ENCODE results near the gene KIF26B.

The KIF26B gene

DNA sequence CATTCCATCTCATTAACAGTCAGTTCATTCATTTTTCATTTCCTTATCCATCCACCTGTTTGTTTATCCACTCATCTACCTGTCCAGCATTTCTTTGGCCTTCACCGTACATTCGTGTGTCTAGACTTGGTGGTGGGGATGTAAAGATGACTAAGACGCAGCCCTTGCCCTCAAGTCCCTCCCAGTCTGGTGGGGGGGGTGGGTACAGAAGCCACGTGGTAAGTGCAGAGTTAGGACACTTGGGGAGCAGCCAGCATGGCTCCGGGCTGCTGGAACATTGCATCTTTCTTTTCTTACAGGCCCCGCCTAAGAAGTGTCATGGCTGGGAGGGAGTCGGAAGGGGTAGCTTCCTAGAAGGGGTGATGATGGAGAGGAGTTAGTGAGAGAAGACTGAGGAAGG, 17.2 kb downstream of the KIF26B start:
- no peak for DNase-seq (ENCODE audit: low spot score)

DNA sequence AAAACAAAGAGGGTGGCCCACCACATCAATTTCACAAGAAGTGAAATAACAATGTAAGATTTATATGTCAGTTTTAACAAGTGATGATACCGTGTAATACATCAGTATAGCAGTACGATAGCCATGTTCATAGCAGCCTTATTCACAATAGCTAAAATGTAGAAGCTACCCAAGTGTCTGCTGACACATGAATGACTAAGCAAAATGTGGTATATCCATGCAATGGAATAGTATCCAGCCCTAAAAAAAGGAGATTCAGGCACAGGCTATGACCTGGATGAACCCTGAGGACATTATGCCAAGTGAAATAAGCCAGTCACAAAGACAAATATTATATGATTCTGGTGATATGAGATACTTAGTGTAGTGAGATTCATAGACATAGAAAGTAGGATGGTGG, 18.0 kb downstream of the KIF26B start:
- DNase-seq (ENCODE audit: low spot score), result no peak

DNA sequence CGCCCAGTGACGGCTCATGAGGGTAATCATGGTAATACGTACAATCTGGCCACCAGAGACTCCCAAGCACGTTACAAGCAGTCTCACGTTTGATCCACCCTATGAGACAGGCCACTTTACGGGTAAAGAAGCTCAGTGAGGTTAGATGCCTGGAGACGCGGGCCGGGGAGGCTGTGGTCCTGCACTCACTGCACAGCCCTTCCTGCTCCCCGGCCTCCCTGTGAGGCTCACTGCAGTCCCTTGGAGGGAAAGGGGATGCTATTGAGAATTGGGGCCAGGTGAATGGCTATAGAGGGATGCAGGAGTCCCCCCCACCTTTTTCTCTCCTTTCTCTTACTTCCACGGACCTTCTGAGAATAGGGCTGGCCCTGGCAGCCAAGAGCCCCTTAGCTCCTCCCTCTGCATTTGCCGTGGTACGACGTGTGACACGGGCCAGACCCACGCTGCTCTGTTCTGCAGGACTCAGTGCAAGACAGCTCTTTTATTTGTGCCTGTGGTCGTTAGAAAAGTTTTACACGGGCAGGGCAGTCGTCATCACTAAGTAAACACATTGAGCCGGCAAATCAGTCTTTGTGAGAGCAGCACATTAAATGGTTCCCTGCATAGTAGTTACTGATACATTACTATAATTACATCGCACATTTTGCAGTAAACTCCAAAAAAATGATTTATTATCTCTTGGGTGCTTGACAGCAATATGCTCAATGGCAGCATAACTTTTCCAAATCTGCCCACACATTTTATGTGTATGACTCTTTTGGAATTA, 18.8 kb downstream of the KIF26B start:
- DNase-seq (ENCODE audit: low spot score), result no peak

DNA sequence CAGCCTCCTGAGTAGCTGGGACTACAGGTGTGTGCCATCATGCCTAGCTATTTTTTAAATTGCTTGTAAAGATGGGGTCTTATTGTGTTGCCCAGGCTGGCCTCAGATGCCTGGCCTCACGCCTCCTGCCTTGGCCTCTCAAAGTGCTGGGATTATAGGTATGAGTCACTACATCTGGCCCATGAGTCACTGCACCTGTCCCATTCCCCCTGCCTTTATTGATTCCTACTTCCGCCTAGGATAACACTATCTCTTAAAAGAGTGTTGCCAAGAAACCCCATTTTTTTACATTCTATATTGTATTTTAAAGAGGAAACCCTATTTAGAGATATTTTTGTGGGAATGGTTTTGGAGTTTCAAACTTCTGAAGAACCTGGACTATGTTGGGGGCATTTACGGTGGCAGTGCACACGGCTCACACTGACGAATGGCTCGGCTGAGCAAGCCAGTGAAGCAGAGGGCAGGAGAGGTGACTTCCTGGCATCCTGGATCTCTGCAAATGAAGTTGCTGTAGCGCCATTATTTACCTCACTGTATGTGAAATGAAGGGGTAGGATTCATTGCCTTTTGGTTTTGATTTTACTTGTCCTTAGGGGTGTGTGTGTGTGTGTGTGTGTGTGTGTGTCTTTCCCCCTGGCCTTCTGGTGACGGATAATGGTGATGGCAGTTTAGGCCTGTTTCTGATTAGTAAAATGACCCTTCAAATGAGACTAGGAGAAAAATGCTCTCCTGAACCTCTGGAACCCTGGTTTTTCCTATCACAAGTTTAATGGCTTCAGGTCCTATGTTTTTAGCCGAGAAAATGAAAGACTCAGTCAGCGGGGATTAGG, 22.5 kb downstream of the KIF26B start:
- DNase-seq (ENCODE audit: low spot score), result no peak

DNA sequence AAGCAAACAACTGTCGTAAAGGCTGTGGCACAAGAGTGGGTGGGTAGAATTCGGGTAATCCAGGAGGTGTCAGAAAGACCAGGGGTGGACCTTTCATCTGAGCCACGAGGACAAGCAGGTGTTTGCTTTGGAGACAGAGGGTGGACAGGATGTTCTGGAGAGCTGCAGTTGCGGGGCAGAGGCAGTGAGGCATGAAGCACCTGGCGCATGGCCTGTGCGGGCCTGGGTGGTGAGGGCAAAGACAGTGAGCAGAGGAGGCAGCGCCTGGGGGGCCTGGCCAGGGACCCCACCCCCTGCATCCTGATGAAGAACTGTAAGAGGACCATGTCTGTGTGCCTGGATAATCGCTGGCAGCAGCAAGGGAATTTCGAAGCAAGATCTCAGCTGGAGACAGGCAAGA, 24.9 kb downstream of the KIF26B start:
- peak; percentile 41 for DNase-seq (ENCODE audit: low spot score)

DNA sequence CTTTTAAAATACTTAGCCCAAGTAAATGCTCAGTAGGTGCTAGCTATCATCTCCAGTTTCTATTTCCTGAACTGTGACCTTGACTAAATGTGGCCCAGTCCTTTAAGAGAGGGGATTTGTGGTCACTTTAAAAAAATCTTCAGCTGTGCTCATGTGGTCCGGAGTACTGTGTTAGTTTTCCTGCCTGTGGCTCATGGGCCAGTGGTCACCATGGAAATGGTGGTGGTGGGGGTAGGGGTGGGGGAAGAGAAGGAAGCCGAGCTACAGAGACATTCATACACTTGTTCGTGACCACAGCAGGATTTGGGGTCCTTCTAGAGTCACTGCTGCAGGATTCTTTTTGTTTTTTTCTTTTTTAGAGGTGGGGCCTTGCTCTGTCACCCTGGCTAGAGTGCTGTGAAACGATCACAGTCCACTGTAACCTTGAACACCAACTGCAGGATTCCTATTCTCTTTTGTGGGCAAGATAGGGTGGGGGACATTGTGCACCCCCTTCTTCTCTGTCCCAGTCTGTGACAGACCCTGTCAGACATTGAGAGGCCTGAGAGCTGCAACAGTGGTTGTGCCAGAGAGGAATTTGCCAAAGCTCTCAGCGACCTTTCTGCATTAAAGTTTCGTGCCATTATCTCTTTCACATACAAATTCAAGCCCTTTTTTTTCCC, 25.8 kb downstream of the KIF26B start:
- DNase-seq (ENCODE audit: low spot score), result peak; percentile 20

DNA sequence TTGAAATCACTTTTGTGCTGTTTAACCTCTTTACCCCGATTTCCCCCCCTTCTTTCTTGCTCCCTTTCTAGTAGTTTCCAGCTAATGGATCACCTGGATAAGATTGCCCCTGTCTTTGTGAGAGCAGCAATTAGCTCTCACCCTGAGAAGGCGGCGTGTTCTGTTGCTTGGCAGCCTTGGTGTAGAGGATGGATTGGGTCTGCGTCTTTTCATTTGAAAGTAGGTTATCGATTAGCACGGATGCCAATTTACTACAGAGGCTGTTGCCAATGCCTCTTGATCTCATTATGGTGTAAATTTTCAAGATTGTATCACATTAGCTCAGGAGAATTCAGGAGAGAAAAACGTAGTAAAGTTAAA, 26.4 kb downstream of the KIF26B start:
- DNase-seq (ENCODE audit: low spot score), result no peak

DNA sequence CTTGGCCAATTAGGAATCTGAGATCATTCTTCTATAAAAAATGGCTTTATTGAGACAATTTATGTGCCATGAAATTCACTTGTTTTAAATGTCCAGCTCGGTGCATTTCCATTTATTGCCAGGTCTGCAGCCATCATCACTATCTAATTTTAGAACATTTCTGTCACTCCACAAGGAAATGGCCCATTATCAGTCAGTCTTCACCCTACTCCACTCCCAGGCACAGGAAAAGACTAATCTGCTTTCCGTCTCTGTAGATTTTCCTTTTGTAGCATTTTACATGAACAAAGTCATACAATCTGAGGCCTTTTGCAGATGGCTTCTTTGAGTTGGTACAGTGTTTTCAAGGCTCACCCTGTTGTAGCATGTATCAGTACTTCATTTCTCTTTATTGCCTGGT, 27.2 kb downstream of the KIF26B start:
- DNase-seq (ENCODE audit: low spot score), result no peak

DNA sequence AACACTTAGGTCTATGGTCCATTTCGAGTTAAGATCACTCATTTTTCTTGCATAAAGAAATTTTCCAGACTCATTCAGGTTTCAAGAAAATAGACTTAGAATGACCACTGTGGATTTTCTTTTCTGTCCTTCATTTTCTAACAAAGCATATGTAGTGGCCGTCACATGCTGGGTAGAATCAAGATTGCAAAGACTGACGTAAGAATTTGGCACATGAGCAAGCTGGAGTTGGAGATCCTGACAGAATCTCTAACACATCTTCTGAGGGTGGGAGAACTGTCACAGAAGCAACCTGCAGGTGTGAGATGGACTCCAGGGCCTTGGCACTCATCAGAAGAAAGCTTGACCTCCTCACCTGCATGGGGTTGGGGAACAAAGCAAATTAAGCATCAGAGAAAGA, 28.6 kb downstream of the KIF26B start:
- no peak for DNase-seq (ENCODE audit: low spot score)

DNA sequence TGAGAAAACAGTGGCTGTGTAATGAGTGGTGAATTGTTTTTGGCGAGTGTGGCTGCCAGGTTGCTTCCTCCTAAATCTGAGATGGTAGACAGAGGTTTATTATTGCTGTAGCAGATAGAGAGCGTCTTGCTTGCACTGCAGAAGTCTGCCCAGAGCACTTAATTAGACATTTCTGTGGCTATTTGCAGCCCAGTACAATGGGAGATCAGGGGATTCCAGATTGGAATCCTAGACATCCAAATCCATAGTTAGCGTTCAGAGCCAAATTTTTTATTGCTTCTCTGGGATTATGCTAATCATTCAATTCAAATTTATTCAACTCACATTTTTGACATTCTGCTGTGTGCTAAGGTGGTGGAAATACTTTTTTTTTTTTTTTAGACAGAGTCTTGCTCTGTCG, 30.0 kb downstream of the KIF26B start:
- DNase-seq (ENCODE audit: low spot score), result no peak

DNA sequence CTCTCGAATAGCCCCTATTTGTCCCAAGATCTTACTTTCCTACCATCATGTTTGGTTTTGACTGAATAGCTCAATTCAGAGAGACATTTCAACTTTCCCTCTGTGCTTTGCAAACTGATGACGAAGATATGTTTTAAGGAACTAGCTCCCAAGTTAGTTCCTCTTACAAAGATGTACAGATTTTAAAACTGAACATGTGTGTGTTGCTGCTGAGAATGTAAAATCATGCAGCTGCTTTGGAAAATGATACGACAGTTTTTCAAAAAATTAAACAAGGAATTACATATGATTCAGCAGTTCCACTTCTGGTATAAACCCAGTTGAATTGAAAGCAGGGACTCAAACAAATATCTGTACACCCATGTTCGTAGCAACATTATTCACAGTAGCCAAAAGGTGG, 33.6 kb downstream of the KIF26B start:
- no peak for DNase-seq (ENCODE audit: low spot score)

DNA sequence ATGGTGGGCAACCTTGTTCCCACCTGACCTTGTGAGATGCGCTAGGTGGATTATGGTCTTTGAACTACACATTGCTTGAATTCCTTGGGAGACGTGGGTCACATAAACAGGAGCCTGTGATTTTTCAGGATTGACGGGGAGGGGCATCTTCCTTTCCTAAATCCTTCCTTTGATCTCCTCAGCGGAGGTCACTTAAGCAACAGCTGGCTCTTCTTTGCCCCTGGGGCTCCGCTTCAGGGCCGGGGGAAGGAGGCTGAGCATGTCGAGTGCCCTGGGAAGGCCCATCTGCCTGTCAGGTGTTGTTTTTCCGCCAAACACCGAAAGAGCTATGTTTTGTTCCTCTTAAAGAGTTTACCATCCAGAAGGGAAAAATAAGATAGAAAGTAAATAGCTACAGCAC, 40.6 kb downstream of the KIF26B start:
- DNase-seq (ENCODE audit: low spot score), result no peak

DNA sequence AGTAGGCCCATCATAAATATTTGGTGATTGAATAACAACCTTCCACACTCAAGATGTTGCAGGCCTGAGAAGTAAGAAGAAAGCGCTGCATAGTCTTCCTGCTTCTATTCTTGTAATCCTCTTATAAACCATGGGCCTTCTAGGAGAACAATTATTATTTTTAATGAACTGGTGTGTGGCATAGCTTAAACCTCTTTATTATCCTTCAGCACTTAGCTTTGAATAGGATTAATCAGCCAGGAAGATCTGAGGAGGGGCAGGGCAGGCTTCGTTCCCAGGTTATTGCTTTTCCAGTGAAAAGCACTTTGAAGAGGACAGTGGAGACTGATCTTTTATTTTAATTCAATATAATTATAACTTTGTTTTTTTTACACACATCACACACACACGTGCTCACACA, 42.3 kb downstream of the KIF26B start:
- no peak for DNase-seq (ENCODE audit: low spot score)

DNA sequence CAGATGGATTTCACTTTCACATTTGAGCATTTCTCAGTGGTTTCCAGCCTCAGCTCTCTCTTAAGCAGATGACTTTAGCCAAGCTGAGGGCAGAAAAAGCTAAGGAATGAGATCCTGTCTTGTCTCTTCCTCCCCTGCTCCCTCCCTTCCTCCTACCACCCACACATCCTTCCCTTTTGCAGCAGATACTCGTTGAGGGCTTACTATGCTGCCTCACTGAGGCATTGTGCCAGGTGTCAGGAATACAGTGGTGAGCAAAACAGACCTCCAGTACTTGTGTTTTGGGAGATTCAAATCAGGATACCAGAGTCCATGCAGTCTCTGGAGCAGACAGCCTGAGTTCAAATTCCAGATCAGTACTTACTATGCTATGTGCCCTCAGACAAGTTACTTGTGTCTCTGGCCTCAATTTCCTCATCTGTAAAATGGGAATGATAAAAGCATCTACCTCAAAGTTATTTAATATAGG, 43.2 kb downstream of the KIF26B start:
- no peak for DNase-seq (ENCODE audit: low spot score)

DNA sequence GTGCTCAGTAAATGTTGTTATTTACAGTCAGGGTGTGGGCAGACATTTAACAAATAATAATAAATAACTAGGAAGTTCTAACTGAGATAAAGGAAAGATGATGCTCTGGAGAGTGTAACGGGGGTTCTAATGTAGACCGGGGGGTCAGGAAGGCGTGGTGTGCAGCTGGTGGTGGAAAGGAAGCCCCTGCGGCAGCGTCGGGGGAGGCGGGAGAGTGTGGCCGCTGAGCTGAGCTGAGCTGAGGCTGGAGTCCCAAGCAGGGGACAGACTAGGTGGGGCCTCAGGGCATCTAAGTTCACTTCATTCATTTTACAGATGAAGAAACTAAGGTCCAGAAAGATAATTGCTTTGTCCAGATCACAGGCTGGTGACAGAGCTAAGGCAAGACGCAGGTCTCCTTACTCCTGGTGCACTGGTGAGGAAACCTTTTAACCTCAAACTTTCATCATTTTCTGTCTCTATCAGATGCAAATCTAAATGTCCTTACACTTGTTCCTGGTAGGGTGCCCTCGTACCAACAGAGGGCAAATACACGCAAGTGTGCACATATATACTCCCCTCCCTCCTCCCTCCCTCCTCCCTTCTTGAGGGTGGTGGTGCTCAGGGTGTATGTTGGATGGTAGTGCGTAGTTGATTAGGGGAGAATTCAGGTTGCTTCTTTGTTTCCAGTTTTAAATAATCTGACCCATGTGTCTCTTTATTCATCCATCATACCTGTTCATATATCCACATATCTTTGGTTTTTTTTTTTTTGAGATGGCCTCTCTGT, 44.1 kb downstream of the KIF26B start:
- no peak for DNase-seq (ENCODE audit: low spot score)

DNA sequence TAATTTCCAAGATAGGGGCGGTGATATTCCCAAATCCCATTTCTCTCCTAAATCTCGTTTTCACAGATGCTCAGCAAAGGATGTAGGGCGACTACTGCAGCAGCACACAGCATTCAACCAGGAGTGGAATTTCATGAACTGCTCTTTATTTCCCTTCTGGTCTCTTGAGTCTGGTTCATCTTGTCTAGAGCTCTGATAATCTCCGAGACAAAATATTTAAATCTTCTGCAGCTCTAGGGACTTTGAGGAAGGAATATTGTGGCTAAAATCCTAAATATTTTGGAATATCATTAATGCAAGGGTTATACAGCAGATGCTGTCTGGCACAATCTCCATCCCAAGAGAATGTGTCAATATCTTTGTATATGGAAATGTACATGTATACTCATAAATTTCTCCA, 45.4 kb downstream of the KIF26B start:
- DNase-seq (ENCODE audit: low spot score), result no peak

DNA sequence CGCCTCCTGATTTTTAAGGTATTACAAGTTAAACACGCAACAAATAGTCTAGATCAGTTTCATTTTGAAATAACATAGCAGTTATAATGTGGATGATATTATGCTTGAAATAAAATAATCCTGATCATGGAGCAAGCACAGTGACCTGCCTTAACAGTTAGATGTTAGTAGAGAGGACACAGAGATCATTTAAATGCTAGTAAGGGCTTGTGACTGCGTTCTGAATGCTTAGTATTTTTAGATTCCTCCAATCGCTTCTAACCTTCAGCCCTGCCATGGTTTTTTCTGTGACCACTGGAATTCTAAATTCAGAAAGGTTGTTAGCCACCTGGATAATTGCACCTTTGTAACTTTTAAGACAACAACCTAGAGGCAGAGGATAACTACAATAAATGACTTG, 46.4 kb downstream of the KIF26B start:
- no peak for DNase-seq (ENCODE audit: low spot score)

DNA sequence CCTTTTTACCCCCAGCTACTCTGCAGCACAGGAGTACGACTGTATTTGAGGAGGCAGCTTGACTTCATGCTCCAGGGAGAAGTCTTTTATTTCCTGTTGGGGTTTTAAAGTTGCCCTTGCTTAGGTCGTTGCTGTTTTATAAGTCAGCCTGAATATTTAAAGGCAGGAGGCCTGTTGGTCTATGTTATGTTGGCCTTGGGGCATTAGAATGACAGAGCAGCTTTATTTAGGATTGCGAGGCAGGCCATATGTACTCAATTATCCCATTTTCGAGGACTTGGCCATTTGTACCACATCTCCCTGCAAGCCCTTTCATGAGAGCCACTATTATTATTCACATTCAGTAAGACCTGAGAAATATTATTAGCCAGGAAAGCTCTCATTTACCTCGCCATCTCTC, 47.0 kb downstream of the KIF26B start:
- DNase-seq (ENCODE audit: low spot score), result no peak

DNA sequence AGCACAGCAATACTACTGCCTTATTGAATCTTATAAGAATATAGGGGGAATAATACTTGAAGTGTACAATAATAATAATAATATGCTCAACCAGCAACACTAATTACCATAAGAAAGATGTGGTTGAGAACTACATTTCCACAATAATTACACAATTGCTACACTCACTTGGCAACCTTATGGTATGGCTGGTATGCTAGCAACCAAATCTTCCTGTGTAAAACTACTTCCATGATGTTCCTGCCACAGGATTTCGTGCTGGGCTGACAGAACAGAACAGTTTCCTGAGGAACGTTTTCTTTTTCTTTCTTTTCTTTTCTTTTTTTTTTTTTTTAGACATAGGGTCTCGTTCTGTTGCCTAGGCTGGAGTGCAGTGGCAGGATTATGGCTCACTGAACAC, 50.6 kb downstream of the KIF26B start:
- DNase-seq (ENCODE audit: low spot score), result no peak

DNA sequence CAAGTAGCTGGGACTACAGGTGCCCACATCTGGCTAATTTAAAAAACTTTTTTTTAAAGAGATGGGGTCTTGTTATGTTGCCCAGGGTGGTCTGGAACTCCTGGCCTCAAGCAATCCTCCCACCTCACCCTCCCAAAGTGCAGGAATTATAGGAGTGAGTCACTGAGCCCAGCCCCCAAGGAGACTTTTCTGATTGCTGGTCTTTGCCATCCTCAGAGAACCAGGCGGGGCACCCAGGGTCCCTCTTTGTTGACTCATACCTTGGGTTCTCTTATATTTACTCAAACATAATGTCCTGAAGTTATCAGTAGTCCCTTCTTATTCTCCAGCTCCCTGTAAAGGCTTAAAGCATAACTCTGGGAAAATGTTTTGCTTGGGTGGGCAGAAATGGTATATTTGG, 51.1 kb downstream of the KIF26B start:
- no peak for DNase-seq (ENCODE audit: low spot score)

DNA sequence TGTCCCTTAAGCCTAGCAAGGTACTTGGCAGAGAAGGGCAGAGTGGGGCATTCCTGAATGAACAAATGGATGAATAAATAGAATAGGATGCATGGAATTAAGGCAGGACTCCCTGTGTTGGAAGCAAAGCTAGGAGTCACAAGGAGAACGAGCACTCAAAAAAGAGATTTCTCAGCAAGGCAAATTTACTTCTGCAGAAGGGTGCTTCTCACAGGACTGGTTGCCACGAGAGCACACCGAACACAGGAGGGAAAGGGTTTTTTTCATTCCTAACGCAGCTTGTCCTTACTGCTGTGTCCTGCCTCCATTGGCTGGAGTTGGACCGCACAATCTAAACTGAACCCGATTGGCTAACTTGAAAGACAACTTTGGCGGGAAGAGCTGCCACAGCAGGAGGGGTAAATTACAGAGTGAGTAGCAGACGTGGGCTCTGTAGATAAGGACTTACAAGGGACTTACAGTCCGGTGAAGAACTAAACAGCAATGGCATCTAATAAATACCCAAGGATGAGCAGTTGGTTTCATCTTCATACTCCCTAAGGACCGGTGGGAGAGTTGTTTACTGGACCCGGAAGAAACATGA, 52.4 kb downstream of the KIF26B start:
- no peak for DNase-seq (ENCODE audit: low spot score)

DNA sequence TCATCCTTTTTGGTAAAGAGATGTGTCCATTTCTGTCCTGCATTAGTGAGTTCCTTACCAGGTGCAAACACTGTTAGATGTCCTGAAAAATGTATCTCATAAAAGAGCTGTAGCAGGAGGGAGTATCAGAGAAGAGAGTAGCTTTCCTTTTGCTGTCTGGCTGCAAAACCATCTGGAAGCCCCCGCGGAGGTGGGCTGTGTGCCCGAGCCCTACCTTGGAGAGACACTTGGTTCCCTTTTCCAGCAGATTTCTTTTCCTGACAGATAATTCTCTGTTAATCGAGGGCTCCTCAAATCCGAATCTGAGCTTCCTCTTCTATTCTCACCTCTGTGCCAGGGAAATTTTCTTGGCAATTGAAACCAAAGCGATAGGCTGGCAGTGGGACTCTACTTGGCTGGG, 53.0 kb downstream of the KIF26B start:
- DNase-seq (ENCODE audit: low spot score), result no peak

Measured in NAMALWA (cell line).